Ureter (tissue), 1 donor: ENCODE data around the gene NR2F1-AS1. TPM values are rescaled to one million over a fixed set of nuclear protein-coding genes. Genes with fewer than 3 reads are reported as not detected.
"Not testable (repeated sequence)": the region's sequence is repeated elsewhere in the genome, so short reads cannot be mapped to it uniquely, and the experiment has no call there.

ENCODE experiments used
- DNase-seq: peaks from one replicate; pipeline ENCODE4 v3.0.0-alpha.2; 2020; ENCODE audit warnings: low spot score
- total RNA-seq: library from RNA; stranded (reverse); gene quantifications from one replicate; pipeline ENCODE4 v1.2.4, GENCODE V29; 2023
- donor health status: DM: yes; HTN: yes; CAD: no.

NR2F1-AS1 gene
- total RNA-seq, 1 donor from 2014 or later = 18.8 TPM

GRCh38 chr5:93519740-93520139 is 61.3 kb downstream of the NR2F1-AS1 start:
- no peak for DNase-seq

GRCh38 chr5:93517828-93518227 is 63.2 kb downstream of the NR2F1-AS1 start:
- no peak for DNase-seq

- no peak for DNase-seq
Observed at GRCh38 chr5:93513298-93513697, 67.7 kb downstream of the NR2F1-AS1 start.

GRCh38 chr5:93512799-93513198 is 68.2 kb downstream of the NR2F1-AS1 start:
- DNase-seq = no peak

- no peak for DNase-seq
Observed at GRCh38 chr5:93511445-93511844, 69.6 kb downstream of the NR2F1-AS1 start.

- no peak for DNase-seq
Observed at GRCh38 chr5:93510626-93511380, 70.2 kb downstream of the NR2F1-AS1 start.

GRCh38 chr5:93505553-93505952 is 75.5 kb downstream of the NR2F1-AS1 start:
- DNase-seq = not testable (repeated sequence)

- no peak for DNase-seq
Observed at GRCh38 chr5:93503598-93504067, 77.4 kb downstream of the NR2F1-AS1 start.

GRCh38 chr5:93497096-93497495 is 83.9 kb downstream of the NR2F1-AS1 start:
- DNase-seq = no peak

GRCh38 chr5:93479982-93480509 is 101.0 kb downstream of the NR2F1-AS1 start:
- DNase-seq = no peak

- no peak for DNase-seq
Observed at GRCh38 chr5:93477816-93478215, 103.2 kb downstream of the NR2F1-AS1 start.

- DNase-seq = no peak
Observed at GRCh38 chr5:93476251-93476742, 104.7 kb downstream of the NR2F1-AS1 start.

GRCh38 chr5:93462916-93463315 is 118.1 kb downstream of the NR2F1-AS1 start:
- DNase-seq = no peak

GRCh38 chr5:93461756-93462155 is 119.3 kb downstream of the NR2F1-AS1 start:
- DNase-seq = no peak

GRCh38 chr5:93460286-93460685 is 120.7 kb downstream of the NR2F1-AS1 start:
- DNase-seq = no peak

GRCh38 chr5:93456796-93457195 is 124.2 kb downstream of the NR2F1-AS1 start:
- not testable (repeated sequence) for DNase-seq

GRCh38 chr5:93454896-93455295 is 126.1 kb downstream of the NR2F1-AS1 start:
- no peak for DNase-seq

GRCh38 chr5:93452255-93452654 is 128.8 kb downstream of the NR2F1-AS1 start:
- no peak for DNase-seq

GRCh38 chr5:93438124-93438523 is 142.9 kb downstream of the NR2F1-AS1 start:
- DNase-seq = no peak

GRCh38 chr5:93436083-93436482 is 144.9 kb downstream of the NR2F1-AS1 start:
- DNase-seq = no peak

- DNase-seq = no peak
Observed at GRCh38 chr5:93433422-93433821, 147.6 kb downstream of the NR2F1-AS1 start.

GRCh38 chr5:93431250-93431649 is 149.8 kb downstream of the NR2F1-AS1 start:
- no peak for DNase-seq

- DNase-seq = no peak
Observed at GRCh38 chr5:93430673-93431199, 150.3 kb downstream of the NR2F1-AS1 start.
